D721Med (cell line): ENCODE data around the gene CRYBB1.

Source experiments
- DNase-seq: peaks from one replicate; pipeline ENCODE4 v3.0.0; 2011; ENCODE audit warnings: low spot score; ENCODE audit not compliant: insufficient read length
- FAIRE-seq: peaks from 2 replicates; lab custom pipeline; 2011; peaks lifted over from hg19 to GRCh38; lab: Jason Lieb, UNC
- TF ChIP-seq, protein P1 (sequence below): IDR thresholded peaks from 2 replicates; pipeline ENCODE4 v1.5.1; 2012; ENCODE audit warnings: mild to moderate bottlenecking, control low read depth; ENCODE audit not compliant: insufficient read depth; ENCODE audit errors: missing control alignments

The CRYBB1 gene

DNA sequence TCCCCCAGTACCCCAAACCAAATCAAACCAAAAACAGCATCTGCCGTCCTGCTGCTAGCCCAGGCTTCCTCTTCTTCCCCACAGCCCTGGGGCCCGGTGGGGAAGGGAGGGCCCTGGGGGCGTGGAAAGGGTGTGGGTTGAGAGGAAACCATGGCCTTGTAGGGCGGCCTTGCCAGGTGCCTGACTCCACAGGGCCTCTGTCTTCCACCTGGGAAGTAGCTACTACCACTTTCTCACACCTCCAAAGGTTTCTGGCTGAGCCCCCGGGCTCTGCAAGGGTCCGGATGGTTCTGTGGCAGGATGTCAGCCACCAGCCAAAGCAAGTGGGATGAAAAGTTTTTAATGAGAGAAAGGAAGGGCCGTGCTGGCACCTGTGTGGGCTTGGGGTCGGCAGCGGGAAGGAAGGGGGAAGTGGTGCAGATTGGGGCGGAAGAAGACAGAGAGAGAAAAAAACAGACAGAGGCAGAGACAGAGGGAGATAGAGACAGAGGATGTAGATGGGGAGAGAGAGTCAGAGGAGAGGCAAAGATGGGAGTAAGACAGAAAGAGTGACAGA lies 38.4 kb downstream of the CRYBB1 start:
- FAIRE-seq (no peak), DNase-seq (no peak)

DNA sequence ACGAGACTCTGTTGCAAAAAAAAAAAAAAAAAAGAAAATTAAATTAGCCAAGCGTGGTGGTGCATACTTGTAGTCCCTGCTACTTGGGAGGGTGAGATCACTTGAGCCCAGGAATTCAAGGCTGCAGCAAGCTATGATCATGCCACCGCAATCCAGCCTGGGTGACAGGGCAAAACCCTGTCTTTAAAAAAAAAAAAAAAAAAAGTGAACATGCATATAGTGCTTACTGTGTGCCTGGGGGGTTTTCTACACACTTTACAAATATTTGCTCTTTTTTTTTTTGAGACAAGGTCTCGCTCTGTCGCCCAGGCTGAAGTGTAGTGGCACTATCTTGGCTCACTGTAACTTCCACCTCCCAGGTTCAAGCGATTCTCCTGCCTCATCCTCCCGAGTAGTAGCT lies 40.7 kb downstream of the CRYBB1 start:
- FAIRE-seq = no peak
- TF ChIP-seq, protein P1, sequence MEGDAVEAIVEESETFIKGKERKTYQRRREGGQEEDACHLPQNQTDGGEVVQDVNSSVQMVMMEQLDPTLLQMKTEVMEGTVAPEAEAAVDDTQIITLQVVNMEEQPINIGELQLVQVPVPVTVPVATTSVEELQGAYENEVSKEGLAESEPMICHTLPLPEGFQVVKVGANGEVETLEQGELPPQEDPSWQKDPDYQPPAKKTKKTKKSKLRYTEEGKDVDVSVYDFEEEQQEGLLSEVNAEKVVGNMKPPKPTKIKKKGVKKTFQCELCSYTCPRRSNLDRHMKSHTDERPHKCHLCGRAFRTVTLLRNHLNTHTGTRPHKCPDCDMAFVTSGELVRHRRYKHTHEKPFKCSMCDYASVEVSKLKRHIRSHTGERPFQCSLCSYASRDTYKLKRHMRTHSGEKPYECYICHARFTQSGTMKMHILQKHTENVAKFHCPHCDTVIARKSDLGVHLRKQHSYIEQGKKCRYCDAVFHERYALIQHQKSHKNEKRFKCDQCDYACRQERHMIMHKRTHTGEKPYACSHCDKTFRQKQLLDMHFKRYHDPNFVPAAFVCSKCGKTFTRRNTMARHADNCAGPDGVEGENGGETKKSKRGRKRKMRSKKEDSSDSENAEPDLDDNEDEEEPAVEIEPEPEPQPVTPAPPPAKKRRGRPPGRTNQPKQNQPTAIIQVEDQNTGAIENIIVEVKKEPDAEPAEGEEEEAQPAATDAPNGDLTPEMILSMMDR = no peak
- DNase-seq = no peak

More for the DNA sequence above, 38.4 kb downstream of the CRYBB1 start:
- TF ChIP-seq, protein P1 = no peak

DNA sequence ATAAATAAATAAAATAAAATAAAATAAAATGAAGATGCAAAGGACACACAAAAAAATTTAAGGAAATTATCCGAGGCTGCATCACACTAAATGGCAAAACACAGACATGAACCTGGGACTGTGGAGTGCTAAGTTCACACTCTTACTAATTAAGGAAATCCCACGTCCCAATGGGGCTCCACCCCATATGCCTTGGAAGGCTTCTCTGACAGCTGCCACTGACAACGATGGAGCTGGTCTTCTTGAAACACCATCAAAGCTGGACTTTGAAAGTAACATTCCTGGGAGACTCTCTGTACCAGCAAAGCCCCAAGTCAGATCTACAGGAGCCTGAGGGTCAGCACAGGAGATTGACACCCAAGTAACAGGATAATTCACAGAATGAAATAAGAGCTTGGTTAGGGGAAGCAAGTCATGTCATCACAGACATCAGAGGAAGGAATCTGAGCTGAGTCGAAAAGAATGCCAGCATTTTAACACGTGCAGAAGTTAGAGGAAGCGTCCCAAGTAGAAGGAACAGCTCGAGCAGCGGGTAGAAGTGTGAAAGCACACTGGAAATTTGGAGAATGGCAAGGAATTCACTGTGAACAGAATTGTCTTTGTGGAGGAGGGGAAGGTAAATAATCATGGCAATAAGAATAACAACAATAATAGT lies 41.7 kb downstream of the CRYBB1 start:
- FAIRE-seq (no peak), DNase-seq (no peak)
- TF ChIP-seq, protein P1 = no peak

DNA sequence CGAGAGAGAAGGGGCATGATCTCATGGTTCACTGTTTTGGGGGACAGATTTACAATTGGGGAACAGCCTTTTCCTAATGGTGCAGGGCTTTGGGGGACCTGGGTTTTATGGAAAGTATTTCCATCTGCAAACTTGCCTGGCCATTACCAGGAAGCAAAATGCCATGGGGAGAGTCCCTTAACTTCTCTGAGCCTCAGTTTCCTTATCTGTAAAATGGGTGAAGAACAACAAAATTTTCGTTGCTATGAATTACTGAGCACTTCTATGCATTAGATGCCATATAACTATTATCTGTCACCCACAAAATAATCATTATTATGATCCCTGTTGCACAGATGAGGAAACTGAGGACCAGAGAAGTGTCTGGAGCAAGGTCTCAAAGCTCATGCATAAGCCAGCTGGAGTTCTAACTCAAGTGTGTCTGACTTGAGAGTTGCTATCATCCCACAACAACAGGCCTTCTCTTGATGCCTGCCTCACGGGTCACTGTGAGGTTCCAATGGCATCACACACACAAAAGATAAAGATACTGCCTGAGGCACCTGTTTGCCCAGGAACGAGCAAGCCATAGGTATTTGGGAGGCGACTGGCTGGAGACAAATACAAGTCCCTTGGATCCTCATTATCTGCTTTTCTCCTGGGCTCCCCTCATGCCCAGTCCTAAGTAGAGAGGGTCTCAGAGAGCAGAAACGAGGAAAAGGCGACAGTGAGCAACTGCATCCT lies 43.7 kb downstream of the CRYBB1 start:
- FAIRE-seq = no peak
- DNase-seq = no peak
- TF ChIP-seq, protein P1 = no peak

DNA sequence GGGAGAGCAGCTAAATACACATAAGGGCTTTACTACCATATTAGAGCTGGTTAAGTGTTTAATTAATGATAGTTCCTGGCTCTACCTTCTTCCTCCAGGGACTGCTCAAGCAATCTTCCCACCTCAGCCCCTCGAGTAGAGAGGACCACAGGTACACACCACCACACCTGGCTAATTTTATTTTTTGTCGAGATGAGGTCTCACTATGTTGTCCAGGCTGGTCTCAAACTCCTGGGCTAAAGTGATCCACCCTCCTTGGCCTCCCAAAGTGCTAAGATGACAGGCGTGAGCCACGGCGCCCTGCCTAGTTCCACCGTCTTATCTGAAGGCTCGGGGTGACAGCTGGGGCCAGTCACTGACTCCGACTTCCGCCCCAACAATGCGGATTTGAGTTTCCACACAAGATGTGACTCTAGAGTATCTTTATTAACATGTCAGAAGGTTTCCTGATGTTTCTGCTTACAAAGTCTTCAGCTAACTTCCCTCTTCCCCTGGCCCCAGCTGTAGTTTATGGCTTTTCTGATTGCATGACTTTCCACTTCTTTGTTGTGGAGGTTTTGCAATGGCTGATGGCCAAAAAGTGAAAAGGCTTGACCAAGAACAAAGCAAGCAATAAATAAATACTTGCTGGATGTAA lies 44.7 kb downstream of the CRYBB1 start:
- no peak for DNase-seq
- TF ChIP-seq, protein P1 = no peak

DNA sequence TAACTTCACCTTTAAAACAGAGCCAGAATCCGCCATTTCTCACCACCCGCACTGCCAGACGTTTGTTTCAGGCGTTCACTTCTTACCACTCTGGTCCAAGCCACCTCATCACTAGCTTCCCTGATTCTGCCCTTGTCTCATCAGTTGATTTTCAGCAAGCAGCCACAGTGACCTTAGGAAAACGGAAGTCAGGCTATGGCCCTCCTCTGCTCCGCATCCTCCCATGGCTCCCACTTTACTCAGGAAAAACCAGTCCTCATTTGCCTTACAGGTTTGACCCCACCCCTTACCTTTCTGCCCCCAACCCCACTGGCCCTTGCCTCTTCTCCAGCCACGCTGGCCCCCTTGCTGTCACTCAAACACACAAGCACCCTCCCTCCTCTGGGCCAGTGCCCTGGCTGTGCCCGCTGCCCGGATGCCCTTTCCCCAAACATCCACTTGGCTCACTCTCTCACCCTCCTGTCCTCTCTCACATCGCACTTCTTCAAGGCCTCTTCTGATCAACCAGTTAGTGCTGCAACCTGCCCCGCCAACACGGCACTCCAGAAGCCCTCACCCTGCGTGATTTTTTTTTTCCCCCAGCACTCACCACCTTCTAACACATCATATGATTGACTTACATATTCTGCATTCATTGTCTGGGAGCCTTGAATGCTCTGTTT lies 46.8 kb downstream of the CRYBB1 start:
- FAIRE-seq = no peak
- DNase-seq = no peak
- TF ChIP-seq, protein P1 = no peak

More for the DNA sequence above, 44.7 kb downstream of the CRYBB1 start:
- no peak for FAIRE-seq
